Ishikawa (cell line): ENCODE measurements around the gene CDH23.

Experiments
- CREB1 ChIP-seq: IDR thresholded peaks from 2 replicates; pipeline ENCODE4 v1.6.1; 2012; ENCODE audit warnings: low read depth
- EP300 ChIP-seq: IDR thresholded peaks from 2 replicates; pipeline ENCODE4 v1.6.1; 2012; ENCODE audit warnings: borderline replicate concordance
- FOXM1 ChIP-seq: IDR thresholded peaks from 2 replicates; pipeline ENCODE4 v1.6.1; 2012; ENCODE audit warnings: low read depth, borderline replicate concordance
- MAX ChIP-seq: IDR thresholded peaks from 2 replicates; pipeline ENCODE4 v1.6.1; 2012
- NFIC ChIP-seq: IDR thresholded peaks from 2 replicates; pipeline ENCODE4 v1.6.1; 2012
- RAD21 ChIP-seq: IDR thresholded peaks from 2 replicates; pipeline ENCODE4 v1.6.1; 2012; ENCODE audit warnings: low read depth
- REST ChIP-seq: IDR thresholded peaks from 2 replicates; pipeline ENCODE4 v1.6.1; 2012; ENCODE audit warnings: low read depth, mild to moderate bottlenecking
- TAF1 ChIP-seq: IDR thresholded peaks from 2 replicates; pipeline ENCODE4 v1.6.1; 2012; ENCODE audit warnings: low read depth, mild to moderate bottlenecking
- TCF12 ChIP-seq: IDR thresholded peaks from 2 replicates; pipeline ENCODE4 v1.6.1; 2012; ENCODE audit warnings: low read depth
- USF1 ChIP-seq: IDR thresholded peaks from 2 replicates; pipeline ENCODE4 v1.6.1; 2012

- TF ChIP-seq EP300 (no peak), NFIC (no peak), RAD21 (no peak), FOXM1 (no peak), CREB1 (no peak), REST (no peak), USF1 (no peak), TCF12 (no peak), TAF1 (no peak), MAX (no peak)
Observed at GRCh38 chr10:71720288-71720687, 323.6 kb downstream of the CDH23 start.
